IMR-90 (cell line): Measurements from ENCODE around the gene EIF4H. TPM values are rescaled to one million over a fixed set of nuclear protein-coding genes. Genes with fewer than 3 reads are reported as not detected.

ENCODE experiments used
- ATAC-seq: fragments of 200-7000 bp; cut with Tn5 transposase; 2 replicates; pipeline ENCODE4 v1.9.1; 2020; ENCODE audit warnings: low read depth, mild to moderate bottlenecking, moderate library complexity
- BruUV-seq: library from RNA; stranded (reverse); fragments of 400-500 nt; replicated peaks from 2 replicates; lab custom pipeline; 2021; lab: Mats Ljungman, UMichigan
- CTCF ChIA-PET: fragments of 300-600 bp; formaldehyde crosslinking; extraction: SDS; loops from one replicate; lab custom pipeline; 2021; ENCODE audit warnings: antibody characterized with exemption; lab: Yijun Ruan, JAX
- POLR2A ChIA-PET: fragments of 300-600 bp; sonication (Branson Sonifier 250); formaldehyde crosslinking; loops from one replicate; lab custom pipeline; 2022; ENCODE audit warnings: antibody characterized with exemption; ENCODE audit not compliant: unreplicated experiment; lab: Charles Lee
- DNase-seq: peaks from one replicate; pipeline ENCODE4 v3.0.0; 2013
- H2AFZ ChIP-seq: replicated peaks from 2 replicates; pipeline ENCODE3; 2013; ENCODE audit warnings: low read length, mild to moderate bottlenecking; ENCODE audit not compliant: poor library complexity
- H2AK5ac ChIP-seq: 2 replicates; pipeline ENCODE4 v1.6.1; 2013; ENCODE audit warnings: low read depth, low read length, inconsistent platforms
- H2AK9ac ChIP-seq: replicated peaks from 2 replicates; pipeline ENCODE3; 2013; ENCODE audit warnings: mild to moderate bottlenecking, low read depth, low read length, moderate library complexity; ENCODE audit not compliant: poor library complexity
- H2BK120ac ChIP-seq: 2 replicates; pipeline ENCODE4 v1.6.1; 2013; ENCODE audit warnings: low read depth, low read length, inconsistent platforms
- H2BK15ac ChIP-seq: 3 replicates; pipeline ENCODE4 v1.6.1; 2013; ENCODE audit warnings: low read depth, low read length, inconsistent platforms
- H2BK20ac ChIP-seq: 2 replicates; pipeline ENCODE4 v1.6.1; 2013; ENCODE audit warnings: low read depth, mild to moderate bottlenecking, inconsistent platforms, low read length, moderate library complexity
- H2BK5ac ChIP-seq: 2 replicates; pipeline ENCODE4 v1.6.1; 2013; ENCODE audit warnings: mild to moderate bottlenecking, low read depth, low read length, inconsistent platforms; ENCODE audit not compliant: poor library complexity, severe bottlenecking
- H3K14ac ChIP-seq: replicated peaks from 2 replicates; pipeline ENCODE4 v1.6.1; 2013; ENCODE audit warnings: low read depth, low read length, inconsistent platforms
- H3K18ac ChIP-seq: 2 replicates; pipeline ENCODE4 v1.6.1; 2013; ENCODE audit warnings: low read depth, low read length, control low read depth
- H3K23ac ChIP-seq: 2 replicates; pipeline ENCODE4 v1.6.1; 2013; ENCODE audit warnings: low read depth, low read length, inconsistent platforms
- H3K27ac ChIP-seq: 2 replicates; pipeline ENCODE4 v1.5.1; 2013; ENCODE audit warnings: mild to moderate bottlenecking, control low read depth, low read length; ENCODE audit not compliant: insufficient read depth
- H3K27me3 ChIP-seq: 2 replicates; pipeline ENCODE4 v1.6.1; 2013; ENCODE audit warnings: low read length; ENCODE audit not compliant: control insufficient read depth, insufficient read depth
- H3K36me3 ChIP-seq: 2 replicates; pipeline ENCODE4 v1.6.1; 2013; ENCODE audit warnings: low read length, mixed read lengths; ENCODE audit not compliant: control insufficient read depth, insufficient read depth
- H3K4ac ChIP-seq: 2 replicates; pipeline ENCODE4 v1.6.1; 2013; ENCODE audit warnings: low read depth, low read length, inconsistent platforms
- H3K4me1 ChIP-seq: 2 replicates; pipeline ENCODE4 v1.6.1; 2013; ENCODE audit warnings: low read length, mixed read lengths; ENCODE audit not compliant: control insufficient read depth, insufficient read depth
- H3K4me2 ChIP-seq: 2 replicates; pipeline ENCODE4 v1.6.1; 2013; ENCODE audit warnings: low read depth, mild to moderate bottlenecking, control low read depth, low read length, moderate library complexity
- H3K4me3 ChIP-seq: 2 replicates; pipeline ENCODE4 v1.5.1; 2013; ENCODE audit warnings: low read depth, mild to moderate bottlenecking, control low read depth, low read length, moderate library complexity; ENCODE audit not compliant: insufficient read depth
- H3K56ac ChIP-seq: 2 replicates; pipeline ENCODE4 v1.6.1; 2013; ENCODE audit warnings: low read length, inconsistent platforms; ENCODE audit not compliant: insufficient read depth; ENCODE audit errors: extremely low read depth
- H3K79me1 ChIP-seq, 2 experiments: 2 replicates each; pipeline ENCODE4 v1.6.1; 2013; ENCODE audit warnings: low read length in 2 of 2, inconsistent platforms in 1 of 2, low read depth in 1 of 2
- H3K9ac ChIP-seq: 2 replicates; pipeline ENCODE4 v1.6.1; 2013; ENCODE audit warnings: low read depth, low read length, control low read depth
- H3K9me1 ChIP-seq: 2 replicates; pipeline ENCODE4 v1.6.1; 2013; ENCODE audit warnings: low read length, inconsistent platforms; ENCODE audit not compliant: insufficient read depth
- H3K9me3 ChIP-seq: 2 replicates; pipeline ENCODE4 v1.6.1; 2013; ENCODE audit warnings: low read length; ENCODE audit not compliant: control insufficient read depth, insufficient read depth
- H4K20me1 ChIP-seq: 2 replicates; pipeline ENCODE4 v1.6.1; 2013; ENCODE audit warnings: low read length, inconsistent platforms; ENCODE audit not compliant: insufficient read depth
- H4K5ac ChIP-seq: 2 replicates; pipeline ENCODE4 v1.6.1; 2013; ENCODE audit warnings: mild to moderate bottlenecking, low read depth, low read length, control low read depth
- H4K8ac ChIP-seq, 2 experiments: 2 replicates each; pipeline ENCODE4 v1.6.1; 2013; ENCODE audit warnings: low read depth in 2 of 2, low read length in 2 of 2, control low read depth in 1 of 2, inconsistent platforms in 1 of 2
- H4K91ac ChIP-seq: 2 replicates; pipeline ENCODE4 v1.6.1; 2013; ENCODE audit warnings: low read depth, low read length, inconsistent platforms; ENCODE audit not compliant: insufficient read depth
- BHLHE40 ChIP-seq: fragments of 150-350 bp; IDR thresholded peaks from 2 replicates; pipeline ENCODE4 v1.6.1; 2016; ENCODE audit warnings: mild to moderate bottlenecking, low read depth, low read length
- CEBPB ChIP-seq: IDR thresholded peaks from 2 replicates; pipeline ENCODE4 v1.6.1; 2012; ENCODE audit warnings: low read depth, low read length, improper control_type of control experiment
- CHD1 ChIP-seq: IDR thresholded peaks from 2 replicates; pipeline ENCODE4 v1.6.1; 2012; ENCODE audit warnings: low read depth, low read length, improper control_type of control experiment
- CTCF ChIP-seq: conservative IDR thresholded peaks from 2 replicates; pipeline ENCODE4 v1.5.1; 2012; ENCODE audit warnings: mild to moderate bottlenecking, low read depth, low read length, improper control_type of control experiment
- ELK1 ChIP-seq: fragments of 150-350 bp; IDR thresholded peaks from 2 replicates; pipeline ENCODE4 v1.6.1; 2016; ENCODE audit warnings: low read depth, mild to moderate bottlenecking, low read length, moderate library complexity, borderline replicate concordance
- FOS ChIP-seq: fragments of 150-350 bp; IDR thresholded peaks from 2 replicates; pipeline ENCODE4 v1.6.1; 2016; ENCODE audit warnings: low read depth, low read length
- MAFK ChIP-seq: IDR thresholded peaks from 2 replicates; pipeline ENCODE4 v1.6.1; 2012; ENCODE audit warnings: low read depth, low read length, improper control_type of control experiment
- MAZ ChIP-seq: IDR thresholded peaks from 2 replicates; pipeline ENCODE4 v1.6.1; 2012; ENCODE audit warnings: low read depth, mild to moderate bottlenecking, low read length, improper control_type of control experiment, moderate library complexity, borderline replicate concordance
- MXI1 ChIP-seq: IDR thresholded peaks from 2 replicates; pipeline ENCODE4 v1.6.1; 2012; ENCODE audit warnings: low read depth, mild to moderate bottlenecking, low read length, moderate library complexity, borderline replicate concordance
- NFE2L2 ChIP-seq: fragments of 150-350 bp; IDR thresholded peaks from 2 replicates; pipeline ENCODE4 v1.6.1; 2016; ENCODE audit warnings: low read depth, mild to moderate bottlenecking, low read length
- POLR2A ChIP-seq: IDR thresholded peaks from 2 replicates; pipeline ENCODE4 v1.6.1; 2012; ENCODE audit warnings: mild to moderate bottlenecking, low read depth, low read length
- RAD21 ChIP-seq: IDR thresholded peaks from 2 replicates; pipeline ENCODE4 v1.6.1; 2012; ENCODE audit warnings: low read length, improper control_type of control experiment
- RCOR1 ChIP-seq: IDR thresholded peaks from 2 replicates; pipeline ENCODE4 v1.6.1; 2012; ENCODE audit warnings: mild to moderate bottlenecking, low read length, improper control_type of control experiment; ENCODE audit not compliant: insufficient replicate concordance
- RFX5 ChIP-seq: IDR thresholded peaks from 2 replicates; pipeline ENCODE4 v1.8.0; 2012; ENCODE audit warnings: low read depth, mild to moderate bottlenecking, low read length, moderate library complexity
- SMC3 ChIP-seq: fragments of 150-350 bp; IDR thresholded peaks from 2 replicates; pipeline ENCODE4 v1.6.1; 2016; ENCODE audit warnings: low read depth, mild to moderate bottlenecking, antibody characterized with exemption, low read length, moderate library complexity
- USF2 ChIP-seq: fragments of 150-350 bp; IDR thresholded peaks from 2 replicates; pipeline ENCODE4 v1.6.1; 2017; ENCODE audit warnings: mild to moderate bottlenecking, antibody characterized with exemption, low read length, low read depth
- WGBS, 2 experiments: methylation state at CpG; one replicate each; pipeline versions ENCODE4 v1.1.5 to v1.1.7; 2013; ENCODE audit warnings: missing lambda C conversion rate in 2 of 2; ENCODE audit not compliant: insufficient read length in 1 of 2; ENCODE audit errors: extremely low coverage in 2 of 2; 5-methylcytosine and 5-hydroxymethylcytosine counted together
- dilution Hi-C: fragments of 300-500 bp; cut with HindIII; formaldehyde crosslinking; loops from one replicate; pipeline ENCODE4 v1.14.3; 2018; ENCODE audit warnings: low sequenced_read_pairs; ENCODE audit not compliant: unreplicated experiment
- in situ Hi-C: fragments of 300-500 bp; cut with MboI; formaldehyde crosslinking; loops from 3 replicates; pipeline ENCODE4 v1.14.3; 2019; ENCODE audit warnings: low sequenced_read_pairs, inconsistent platforms, mixed read lengths
- intact Hi-C: fragments of 100-400 bp; cut with micrococcal nuclease; formaldehyde crosslinking; loops from 2 replicates; pipeline ENCODE4 v1.10.0; 2022
- polyA plus RNA-seq, 3 experiments: library from polyadenylated mRNA; depleted of rRNA; stranded (reverse); fragments of >200 nt; gene quantifications; 2 replicates each; pipeline ENCODE4 v1.2.3, GENCODE V29; 2012; ENCODE audit warnings: low replicate concordance in 1 of 3
- total RNA-seq: library from RNA; depleted of rRNA; stranded (reverse); fragments of >200 nt; gene quantifications from 2 replicates; pipeline ENCODE4 v1.2.3, GENCODE V29; 2012

Gene EIF4H
- total and polyA plus RNA-seq, 2 of the 4 experiments (the other 2 are of a cell fraction) = 241 to 321 TPM

GRCh38 chr7:74242122-74242443 lies 67.9 kb downstream of the EIF4H start:
- Histone ChIP-seq H3K36me3 (peaks cover 35% of the 10 kb centered on the region), H4K20me1 (0 out of 2 replicates have a peak, but pooled peaks cover 3% of the 10 kb centered on the region), H3K9me1 (no peaks in the 10 kb centered on the region; the same call in 1 of the 2 replicates), H3K9me3 (no peaks in the 10 kb centered on the region), H3K56ac (no peak overlapping the region), H2BK15ac (no peak overlapping the region), H4K91ac (no peak overlapping the region), H2AK9ac (no peak overlapping the region), H3K79me1 (peaks cover 0 to 7% of the 10 kb centered on the region in 2 experiments; a peak in 3 of 4 replicates), H3K18ac (no peak overlapping the region), H2BK120ac (no peak overlapping the region), H3K14ac (no peak overlapping the region), H4K5ac (no peak overlapping the region), H3K23ac (no peak overlapping the region), H2BK20ac (no peak overlapping the region), H3K27me3 (no peaks in the 10 kb centered on the region), H3K4me2 (no peak overlapping the region), H3K4ac (no peak overlapping the region), H2AFZ (no peak overlapping the region), H3K4me1 (no peaks in the 10 kb centered on the region), H3K9ac (no peak overlapping the region), H3K4me3 (no peak overlapping the region), H2AK5ac (no peak overlapping the region), H3K27ac (no peak overlapping the region), H2BK5ac (no peak overlapping the region), H4K8ac (no peak overlapping the region)
- intact Hi-C loops = no loop called here
- TF ChIP-seq CHD1 = no peak
- TF ChIP-seq USF2 = no peak
- no peak for TF ChIP-seq BHLHE40
- TF ChIP-seq CTCF = no peak
- no peak for TF ChIP-seq NFE2L2
- TF ChIP-seq RFX5 = no peak
- no peak for TF ChIP-seq ELK1
- TF ChIP-seq POLR2A = no peak
- TF ChIP-seq FOS = no peak
- no peak for TF ChIP-seq RAD21
- TF ChIP-seq MXI1 = no peak
- no peak for TF ChIP-seq SMC3
- TF ChIP-seq MAFK = no peak
- TF ChIP-seq RCOR1 = no peak
- no peak for TF ChIP-seq MAZ
- no peak for TF ChIP-seq CEBPB
- WGBS, 2 experiments = no CpG with 5 or more reads among the region's 6 CpGs
- in situ Hi-C loops = loop anchor here (25.0 kb wide), 1 partner anchor 120 kb away; no protein-coding TSS in a partner anchor
- ChIA-PET CTCF (no interaction called here), POLR2A (no interaction called here)
- DNase-seq (no peak), ATAC-seq (no peak)
- no TSS peak for BruUV-seq
- dilution Hi-C loops = no loop called here
